Caki2 (cell line): ENCODE data around the gene TP53BP2. TPM values are rescaled to one million over a fixed set of nuclear protein-coding genes. Genes with fewer than 3 reads are reported as not detected.
"Not testable (repeated sequence)": the region's sequence is repeated elsewhere in the genome, so short reads cannot be mapped to it uniquely, and the experiment has no call there.

Experiments
- DNase-seq: peaks from one replicate; pipeline ENCODE4 v3.0.0-alpha.2; 2015; ENCODE audit warnings: low read depth
- in situ Hi-C: cut with HindIII; loops from 2 replicates; pipeline ENCODE4 v1.10.0; 2016; ENCODE audit warnings: low sequenced_read_pairs, low pct_unique_long_range_greater_than_20kb, mixed read lengths
- total RNA-seq: library from RNA; depleted of rRNA; stranded (reverse); fragments of >200 nt; shearing (Covaris generic); gene quantifications from 2 replicates; pipeline ENCODE4 v1.2.3, GENCODE V29; 2014; ENCODE audit warnings: low replicate concordance; rRNA removed

Gene TP53BP2
- total RNA-seq, result 31.8 and 53.1 TPM in 2 replicates

GRCh38 chr1:223845810-223846682, at the start of gene TP53BP2:
TP53BP2 (minus strand) TSS chr1:223845947; CDS start chr1:223845680, 267 bp downstream.
- in situ Hi-C loops, result no loop called here
- DNase-seq, result peak; percentile 93

- in situ Hi-C loops, result not testable (repeated sequence)
These were observed 44.7 kb upstream of the TP53BP2 start for GRCh38 chr1:223890494-223890893.

GRCh38 chr1:223889319-223889718, 43.6 kb upstream of the TP53BP2 start:
- in situ Hi-C loops, DNase-seq: not testable (repeated sequence)

More at GRCh38 chr1:223890494-223890893, 44.7 kb upstream of the TP53BP2 start:
- DNase-seq, result not testable (repeated sequence)

- in situ Hi-C loops, result no loop called here
- peak; percentile 99 for DNase-seq
These were observed 42.1 kb upstream of the TP53BP2 start for GRCh38 chr1:223887747-223888418.

- in situ Hi-C loops, result no loop called here
- DNase-seq, result peak; percentile 61
These were observed 40.8 kb upstream of the TP53BP2 start for GRCh38 chr1:223886516-223886921.

- in situ Hi-C loops, result no loop called here
- DNase-seq, result no peak
These were observed 39.9 kb upstream of the TP53BP2 start for GRCh38 chr1:223885614-223886013.

GRCh38 chr1:223878598-223879325, 33.0 kb upstream of the TP53BP2 start:
- no peak for DNase-seq
- in situ Hi-C loops, result no loop called here

- DNase-seq, result no peak
- in situ Hi-C loops, result no loop called here
These were observed 32.1 kb upstream of the TP53BP2 start for GRCh38 chr1:223877804-223878203.

- in situ Hi-C loops, result no loop called here
- no peak for DNase-seq
These were observed 30.8 kb upstream of the TP53BP2 start for GRCh38 chr1:223876590-223876989.

- DNase-seq, result no peak
- in situ Hi-C loops, result no loop called here
These were observed 27.3 kb upstream of the TP53BP2 start for GRCh38 chr1:223873044-223873443.

GRCh38 chr1:223872308-223872901, 26.7 kb upstream of the TP53BP2 start:
- in situ Hi-C loops, result no loop called here
- DNase-seq, result no peak

- in situ Hi-C loops, result no loop called here
- DNase-seq, result no peak
These were observed 25.1 kb upstream of the TP53BP2 start for GRCh38 chr1:223870617-223871574.

GRCh38 chr1:223864599-223865368, 19.0 kb upstream of the TP53BP2 start:
- in situ Hi-C loops, DNase-seq: not testable (repeated sequence)

GRCh38 chr1:223864084-223864483, 18.3 kb upstream of the TP53BP2 start:
- in situ Hi-C loops, result no loop called here
- DNase-seq, result no peak

- no peak for DNase-seq
- in situ Hi-C loops, result no loop called here
These were observed 16.2 kb upstream of the TP53BP2 start for GRCh38 chr1:223861904-223862303.

- in situ Hi-C loops, result no loop called here
These were observed 14.4 kb upstream of the TP53BP2 start for GRCh38 chr1:223860051-223860622.

More at GRCh38 chr1:223860051-223860622, 14.4 kb upstream of the TP53BP2 start:
- DNase-seq, result no peak
